ENCODE data around the gene RSPRY1.

DNA sequence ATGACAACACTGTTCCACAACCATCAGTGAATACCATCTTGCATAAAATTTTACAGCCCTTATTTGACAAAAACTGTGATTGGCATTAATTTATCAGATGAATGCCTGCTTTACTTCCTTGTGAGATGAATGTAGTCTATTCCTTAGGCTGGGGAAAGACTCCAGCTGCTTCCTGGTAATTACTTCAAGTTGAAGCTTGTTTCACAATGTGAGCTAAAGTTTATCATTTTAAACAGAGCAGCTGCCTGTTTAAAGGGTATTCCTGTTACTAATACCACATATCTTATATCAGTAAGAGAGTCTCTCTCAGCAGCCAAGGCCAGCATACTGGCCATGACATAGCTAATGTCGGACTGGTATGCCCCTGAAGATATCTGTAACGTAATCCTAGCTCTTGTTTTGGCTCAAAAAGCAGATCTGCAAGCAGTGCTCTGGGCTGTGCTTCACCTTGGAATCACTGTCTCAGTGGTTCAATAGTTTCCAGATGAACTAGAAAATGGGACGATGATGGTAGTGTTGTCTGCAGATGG lies 45.8 kb downstream of the RSPRY1 start:
- TF ChIP-seq ARNT (IDR thresholded peaks at IDR 0.05) (no peak), ZNF384 (IDR thresholded peaks at IDR 0.05) (no peak), FOXK2 (IDR thresholded peaks at IDR 0.05) (no peak), BHLHE40 (IDR thresholded peaks at IDR 0.05; ENCODE audit: borderline replicate concordance) (no peak), SUZ12 (IDR thresholded peaks at IDR 0.05) (no peak), SP1 (IDR thresholded peaks at IDR 0.05) (no peak), FOXA1 (IDR thresholded peaks at IDR 0.05) (no peak)
- TF ChIP-seq, protein P1, sequence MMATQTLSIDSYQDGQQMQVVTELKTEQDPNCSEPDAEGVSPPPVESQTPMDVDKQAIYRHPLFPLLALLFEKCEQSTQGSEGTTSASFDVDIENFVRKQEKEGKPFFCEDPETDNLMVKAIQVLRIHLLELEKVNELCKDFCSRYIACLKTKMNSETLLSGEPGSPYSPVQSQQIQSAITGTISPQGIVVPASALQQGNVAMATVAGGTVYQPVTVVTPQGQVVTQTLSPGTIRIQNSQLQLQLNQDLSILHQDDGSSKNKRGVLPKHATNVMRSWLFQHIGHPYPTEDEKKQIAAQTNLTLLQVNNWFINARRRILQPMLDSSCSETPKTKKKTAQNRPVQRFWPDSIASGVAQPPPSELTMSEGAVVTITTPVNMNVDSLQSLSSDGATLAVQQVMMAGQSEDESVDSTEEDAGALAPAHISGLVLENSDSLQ (IDR thresholded peaks at IDR 0.05) = no peak
